ENCODE data around the gene ATM. TPM values are rescaled to one million over a fixed set of nuclear protein-coding genes. Genes with fewer than 3 reads are reported as not detected.

The ATM gene
- total RNA-seq, 2 donors from 2014 or later: 128 to 134 TPM

DNA sequence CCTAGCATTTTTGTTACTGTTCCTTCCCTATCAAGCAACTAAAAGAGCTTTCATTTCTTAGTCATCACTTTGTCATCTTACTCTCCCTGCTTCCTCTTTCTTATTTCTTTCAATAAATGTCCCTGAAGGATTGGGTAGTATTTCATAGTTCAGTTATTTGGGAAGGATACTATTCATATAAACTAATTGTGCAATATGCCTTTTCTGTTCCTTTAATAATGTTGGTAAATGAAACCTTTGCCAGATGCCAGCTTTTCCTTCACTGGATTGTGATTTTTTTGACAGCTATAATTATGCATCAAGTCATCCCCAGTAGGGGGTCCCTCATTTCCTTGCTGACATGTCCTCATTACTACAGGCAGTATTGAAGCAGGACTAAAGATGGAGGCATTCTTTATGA, 101.7 kb downstream of the ATM start:
- ATAC-seq: no peak
- DNase-seq: no peak
- intact Hi-C loops (cut with DNase I): no loop called here
- Histone ChIP-seq H3K4me3 (no peak overlapping the region), H3K27me3 (no peaks in the 10 kb centered on the region), H3K4me1 (no peaks in the 10 kb centered on the region), H3K9me3 (no peaks in the 10 kb centered on the region), H3K36me3 (replicated peaks in 1 of 2; ENCODE audit: insufficient read depth in 1 of 2, low read depth in 2 of 2) (peaks cover 4 to 24% of the 10 kb centered on the region in 2 donors), H3K27ac (no peak overlapping the region)
- no peak for TF ChIP-seq POLR2A (IDR thresholded peaks at IDR 0.05)
- TF ChIP-seq CTCF (IDR thresholded peaks at IDR 0.05): no peak

DNA sequence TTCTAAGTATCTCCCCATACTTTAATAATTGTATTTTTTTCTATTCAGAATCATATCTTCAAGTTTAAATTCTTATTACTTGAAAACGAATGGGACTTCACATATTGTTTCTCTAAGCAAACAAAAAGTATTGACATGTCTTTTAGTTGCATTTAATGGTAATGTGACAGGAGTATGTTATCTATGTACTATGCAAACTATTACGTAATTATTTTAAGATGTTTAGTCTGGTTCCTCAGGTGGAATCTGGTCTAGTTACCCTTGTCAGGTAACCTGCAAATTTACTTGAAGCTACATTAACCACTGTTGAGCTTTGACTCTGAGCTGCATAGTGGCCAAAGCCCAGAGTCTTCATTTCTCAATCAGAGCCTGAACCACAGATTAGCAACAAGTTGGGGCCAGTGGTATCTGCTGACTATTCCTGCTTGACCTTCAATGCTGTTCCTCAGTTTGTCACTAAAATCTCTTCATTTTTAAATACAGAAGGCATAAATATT, 110.6 kb downstream of the ATM start:
- H3K27me3 ChIP-seq: no peaks in the 10 kb centered on the region
- peaks cover 4 to 26% of the 10 kb centered on the region in 2 donors for H3K36me3 ChIP-seq (replicated peaks in 1 of 2; ENCODE audit: insufficient read depth in 1 of 2, low read depth in 2 of 2)
- no peaks in the 10 kb centered on the region for H3K4me1 ChIP-seq
- intact Hi-C loops (cut with DNase I): no loop called here
- no peaks in the 10 kb centered on the region for H3K9me3 ChIP-seq
- TF ChIP-seq POLR2A (IDR thresholded peaks at IDR 0.05): no peak
- TF ChIP-seq CTCF (IDR thresholded peaks at IDR 0.05): no peak
- ATAC-seq: no peak
- DNase-seq: no peak
- 49 to 55% methylated on average over 2 of the region's 2 CpGs for WGBS, 2 donors
- H3K27ac ChIP-seq: no peak overlapping the region
- H3K4me3 ChIP-seq: no peak overlapping the region

DNA sequence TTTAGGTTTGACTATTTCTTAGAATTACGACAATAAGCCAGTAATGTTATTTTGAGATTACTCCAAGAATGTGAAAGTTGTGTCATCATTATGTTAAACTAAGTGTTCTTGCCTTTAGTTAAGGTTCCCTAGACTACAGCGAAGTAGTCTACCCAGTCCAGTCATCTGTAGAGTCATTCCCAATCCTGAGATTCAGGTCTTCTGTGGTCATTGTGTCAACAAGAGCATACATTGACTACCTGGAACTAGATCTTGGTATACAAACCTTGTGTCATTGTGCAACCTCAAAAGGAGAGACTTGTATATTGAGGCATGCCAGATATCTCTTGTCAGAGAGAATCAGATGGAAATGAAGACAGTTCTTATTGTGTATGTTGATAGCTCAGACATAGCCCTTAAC, 115.9 kb downstream of the ATM start:
- H3K4me1 ChIP-seq: peaks cover 3% of the 10 kb centered on the region
- ATAC-seq (no peak), DNase-seq (no peak)
- intact Hi-C loops (cut with DNase I): no loop called here
- H3K4me3 ChIP-seq: no peak overlapping the region
- H3K36me3 ChIP-seq (replicated peaks in 1 of 2; ENCODE audit: insufficient read depth in 1 of 2, low read depth in 2 of 2): peaks cover 0 to 10% of the 10 kb centered on the region in 2 donors
- 92 to 98% methylated on average over 2 of the region's 2 CpGs for WGBS, 2 donors
- no peaks in the 10 kb centered on the region for H3K27me3 ChIP-seq
- no peak overlapping the region for H3K27ac ChIP-seq
- TF ChIP-seq CTCF (IDR thresholded peaks at IDR 0.05) (no peak), POLR2A (IDR thresholded peaks at IDR 0.05) (no peak)
- no peaks in the 10 kb centered on the region for H3K9me3 ChIP-seq

DNA sequence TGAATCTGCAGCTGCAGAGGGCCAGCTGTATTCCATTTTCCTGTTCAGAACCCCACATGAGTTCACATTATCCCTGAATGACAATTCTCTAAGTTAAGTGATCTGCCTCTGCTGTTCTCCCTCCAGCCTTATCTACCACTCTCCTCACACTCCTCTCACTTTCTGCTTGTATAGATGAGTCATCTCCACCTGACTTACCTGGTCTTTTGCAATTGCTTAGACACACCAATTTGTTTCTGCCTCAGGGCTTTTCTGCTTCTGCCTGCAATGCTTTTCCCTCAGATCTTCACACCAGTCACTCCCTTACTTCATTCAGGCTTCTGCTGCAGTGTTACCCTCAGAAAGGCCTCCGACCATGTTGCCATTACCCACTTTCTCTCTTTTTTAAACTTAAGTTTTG, 118.1 kb downstream of the ATM start:
- H3K9me3 ChIP-seq: no peaks in the 10 kb centered on the region
- no peak overlapping the region for H3K27ac ChIP-seq
- intact Hi-C loops (cut with DNase I): no loop called here
- peak; percentile 53 for ATAC-seq
- peaks cover 0 to 6% of the 10 kb centered on the region in 2 donors for H3K36me3 ChIP-seq (replicated peaks in 1 of 2; ENCODE audit: insufficient read depth in 1 of 2, low read depth in 2 of 2)
- DNase-seq: no peak
- WGBS, 2 donors: 97 to 100% methylated on average over 1 of the region's 1 CpG
- H3K4me1 ChIP-seq: peaks cover 3% of the 10 kb centered on the region
- TF ChIP-seq CTCF (IDR thresholded peaks at IDR 0.05): no peak
- no peak for TF ChIP-seq POLR2A (IDR thresholded peaks at IDR 0.05)
- no peaks in the 10 kb centered on the region for H3K27me3 ChIP-seq
- H3K4me3 ChIP-seq: no peak overlapping the region

- Histone ChIP-seq H3K4me1 (peaks cover 3% of the 10 kb centered on the region), H3K27ac (no peak overlapping the region), H3K9me3 (no peaks in the 10 kb centered on the region), H3K36me3 (replicated peaks in 1 of 2; ENCODE audit: insufficient read depth in 1 of 2, low read depth in 2 of 2) (peaks cover 0 to 2% of the 10 kb centered on the region in 2 donors), H3K27me3 (no peaks in the 10 kb centered on the region), H3K4me3 (no peak overlapping the region)
- intact Hi-C loops (cut with DNase I): no loop called here
- no peak for ATAC-seq
- 86 to 89% methylated on average over 4 of the region's 4 CpGs for WGBS, 2 donors
- no peak for DNase-seq
- TF ChIP-seq POLR2A (IDR thresholded peaks at IDR 0.05): no peak
- no peak for TF ChIP-seq CTCF (IDR thresholded peaks at IDR 0.05)
Measured at GRCh38 chr11:108341654-108342053, 118.8 kb downstream of the ATM start.

Measured in body of pancreas (tissue), 4 donors.